ENCODE data around the gene RPS18. TPM values are rescaled to one million over a fixed set of nuclear protein-coding genes. Genes with fewer than 3 reads are reported as not detected.
"Not testable (repeated sequence)": the region's sequence is repeated elsewhere in the genome, so short reads cannot be mapped to it uniquely, and the experiment has no call there.

The RPS18 gene
- total RNA-seq, result 3,200 and 3,212 TPM in 2 replicates

DNA sequence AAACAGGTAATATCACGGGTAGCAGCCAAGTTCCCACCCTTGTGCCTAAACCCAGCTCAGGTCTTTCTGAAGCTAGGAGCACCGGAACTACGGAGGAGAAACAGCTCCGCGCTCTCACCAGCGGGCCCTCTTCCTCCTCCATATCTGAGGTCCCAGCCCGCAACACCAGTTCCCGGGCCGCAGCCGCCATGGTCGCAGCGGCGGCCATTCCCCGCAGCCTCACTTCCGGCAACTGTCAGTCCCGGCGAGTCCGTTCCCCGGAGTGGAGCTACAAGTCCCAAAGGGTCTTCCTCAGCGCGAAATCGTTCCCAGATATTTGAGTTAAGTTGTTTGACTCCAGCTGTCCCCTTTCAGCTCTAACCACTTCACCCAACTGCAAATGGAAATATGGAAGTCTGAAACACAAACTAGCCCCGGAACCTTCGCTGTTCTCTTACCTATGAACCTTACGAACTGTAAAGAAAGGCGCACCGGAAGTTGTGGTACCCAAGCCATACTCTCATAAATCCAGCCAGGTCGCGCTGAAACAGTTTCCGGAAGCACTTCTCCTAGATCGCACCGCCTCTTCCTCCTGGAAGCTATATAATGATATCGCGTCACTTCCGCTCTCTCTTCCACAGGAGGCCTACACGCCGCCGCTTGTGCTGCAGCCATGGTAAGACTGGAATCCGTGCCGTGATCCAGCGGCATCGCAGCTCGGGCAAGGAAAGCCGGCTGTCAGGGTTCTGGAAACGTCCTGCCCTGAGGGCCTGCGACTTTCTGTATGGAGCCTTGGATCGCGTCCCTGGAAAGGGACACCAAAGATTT lies at the start of gene RPS18, which contains the start of gene VPS52:
RPS18 (plus strand) TSS at position 608 of the 807 bp plus-strand sequence; CDS start at position 653, 45 bp downstream.
VPS52 (minus strand) TSS at position 409 of the 807 bp plus-strand sequence; CDS start at position 208, 201 bp downstream.
- Mint-ChIP-seq H3K4me3 (peak within 1 kb of the TSS; percentile 94), H3K27me3 (no peaks in the 10 kb centered on the region), H3K36me3 (ENCODE audit: low read depth) (peaks cover 80% of the 10 kb centered on the region), H3K9me3 (no peaks in the 10 kb centered on the region), H3K4me1 (peaks cover 54% of the 10 kb centered on the region), H3K27ac (peak within 1 kb of the TSS; percentile 98)
- intact Hi-C loops (cut with micrococcal nuclease), result loop anchor here (1.0 to 10.0 kb wide), 9 partner anchors 18 to 1409 kb away; partner anchors contain the start of genes CUTA, NEU1, PFDN6 and PHF1
- peak; percentile 97 for DNase-seq

- peaks cover 56% of the 10 kb centered on the region for H3K27me3 Mint-ChIP-seq
- H3K27ac Mint-ChIP-seq; DNase-seq; H3K4me1 Mint-ChIP-seq; H3K36me3 Mint-ChIP-seq (ENCODE audit: low read depth); H3K9me3 Mint-ChIP-seq; H3K4me3 Mint-ChIP-seq; intact Hi-C loops (cut with micrococcal nuclease): not testable (repeated sequence)
Measured at GRCh38 chr6:33226503-33227120, 45.3 kb upstream of the RPS18 start.

DNA sequence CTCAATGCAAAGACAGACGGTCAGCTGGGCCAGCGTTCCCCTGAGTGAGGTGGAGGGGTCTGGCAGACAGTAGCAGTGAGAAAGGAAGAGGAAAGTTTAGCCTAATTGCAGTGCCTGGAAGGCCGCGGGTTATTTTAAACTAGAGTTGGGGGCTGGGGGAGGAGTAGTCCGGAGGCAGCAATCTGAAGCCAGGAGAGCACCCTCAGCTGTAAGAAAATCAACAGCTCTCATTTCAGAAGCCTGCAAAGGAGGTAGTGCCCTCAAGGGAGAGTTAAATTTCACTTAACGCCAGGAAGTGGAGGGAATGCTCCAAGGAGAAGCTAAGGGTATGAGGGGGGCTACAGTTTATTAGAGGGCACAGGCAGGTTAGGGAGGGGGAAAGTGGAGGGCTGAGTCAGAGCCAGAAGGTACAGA lies 36.6 kb upstream of the RPS18 start:
- H3K36me3 Mint-ChIP-seq (ENCODE audit: low read depth), result no peaks in the 10 kb centered on the region
- H3K4me1 Mint-ChIP-seq, result no peaks in the 10 kb centered on the region
- H3K9me3 Mint-ChIP-seq, result no peaks in the 10 kb centered on the region
- H3K27me3 Mint-ChIP-seq, result peaks cover 36% of the 10 kb centered on the region
- DNase-seq, result no peak
- no peak overlapping the region for H3K27ac Mint-ChIP-seq
- intact Hi-C loops (cut with micrococcal nuclease), result no loop called here
- H3K4me3 Mint-ChIP-seq, result no peak overlapping the region

GRCh38 chr6:33236328-33236727 lies 35.5 kb upstream of the RPS18 start:
- H3K27ac Mint-ChIP-seq, result no peak overlapping the region
- H3K4me1 Mint-ChIP-seq, result no peaks in the 10 kb centered on the region
- H3K4me3 Mint-ChIP-seq, result no peak overlapping the region
- DNase-seq, result no peak
- intact Hi-C loops (cut with micrococcal nuclease), result no loop called here
- H3K9me3 Mint-ChIP-seq, result no peaks in the 10 kb centered on the region
- H3K36me3 Mint-ChIP-seq (ENCODE audit: low read depth), result no peaks in the 10 kb centered on the region
- peaks cover 33% of the 10 kb centered on the region for H3K27me3 Mint-ChIP-seq

DNA sequence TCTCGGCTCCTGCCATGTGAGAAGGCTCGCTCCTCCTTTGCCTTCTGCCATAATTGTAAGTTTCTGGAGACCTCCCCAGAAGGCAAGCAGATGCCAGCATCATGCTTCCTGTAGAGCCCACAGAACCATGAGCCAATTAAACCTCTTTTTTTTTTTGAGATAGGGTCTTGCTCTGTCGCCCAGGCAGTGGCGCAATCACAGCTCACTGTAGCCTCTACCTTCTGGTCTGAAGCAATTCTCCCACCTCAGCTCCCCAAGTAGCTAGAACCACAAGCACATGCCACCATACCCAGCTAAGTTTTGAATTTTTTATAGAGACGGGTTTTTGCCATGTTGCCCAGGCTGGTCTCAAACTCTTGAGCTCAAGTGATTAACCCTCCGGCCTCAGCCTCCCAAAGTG lies 35.0 kb upstream of the RPS18 start:
- DNase-seq, result no peak
- intact Hi-C loops (cut with micrococcal nuclease), result no loop called here
- Mint-ChIP-seq H3K4me1 (peaks cover 2% of the 10 kb centered on the region), H3K27ac (no peak overlapping the region), H3K27me3 (peaks cover 31% of the 10 kb centered on the region), H3K9me3 (no peaks in the 10 kb centered on the region), H3K36me3 (ENCODE audit: low read depth) (no peaks in the 10 kb centered on the region), H3K4me3 (no peak overlapping the region)

- intact Hi-C loops (cut with micrococcal nuclease), result no loop called here
- H3K4me1 Mint-ChIP-seq, result peaks cover 8% of the 10 kb centered on the region
Measured at GRCh38 chr6:33237741-33238140, 34.1 kb upstream of the RPS18 start.

DNA sequence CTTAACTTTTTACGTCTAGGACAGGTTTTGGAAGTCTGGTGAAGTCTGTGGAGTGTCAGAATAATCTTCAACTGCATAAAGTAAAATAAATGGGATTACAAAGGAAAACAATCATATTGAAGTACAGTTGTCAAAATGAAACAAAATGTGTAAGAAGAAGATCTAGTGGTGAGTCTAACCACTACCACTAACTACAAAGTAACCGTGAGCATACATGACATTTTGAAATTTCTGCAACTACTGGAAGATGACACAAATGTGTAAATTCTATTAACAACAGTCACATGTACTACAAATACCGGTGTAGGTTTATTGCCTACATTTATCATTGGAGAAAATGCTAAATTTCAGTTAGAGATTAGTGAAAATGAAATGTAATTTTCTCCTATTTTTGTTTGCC lies 29.9 kb upstream of the RPS18 start:
- peaks cover 8% of the 10 kb centered on the region for H3K4me1 Mint-ChIP-seq
- no peaks in the 10 kb centered on the region for H3K36me3 Mint-ChIP-seq (ENCODE audit: low read depth)
- intact Hi-C loops (cut with micrococcal nuclease), result no loop called here
- DNase-seq, result no peak
- H3K4me3 Mint-ChIP-seq, result peak overlapping the region; percentile 38
- peaks cover 21% of the 10 kb centered on the region for H3K27me3 Mint-ChIP-seq
- H3K27ac Mint-ChIP-seq, result peak overlapping the region; percentile 21
- H3K9me3 Mint-ChIP-seq, result no peaks in the 10 kb centered on the region

More at GRCh38 chr6:33237741-33238140, 34.1 kb upstream of the RPS18 start:
- no peak overlapping the region for H3K27ac Mint-ChIP-seq
- no peaks in the 10 kb centered on the region for H3K9me3 Mint-ChIP-seq
- H3K27me3 Mint-ChIP-seq, result peaks cover 31% of the 10 kb centered on the region
- DNase-seq, result no peak
- no peak overlapping the region for H3K4me3 Mint-ChIP-seq
- H3K36me3 Mint-ChIP-seq (ENCODE audit: low read depth), result no peaks in the 10 kb centered on the region

DNA sequence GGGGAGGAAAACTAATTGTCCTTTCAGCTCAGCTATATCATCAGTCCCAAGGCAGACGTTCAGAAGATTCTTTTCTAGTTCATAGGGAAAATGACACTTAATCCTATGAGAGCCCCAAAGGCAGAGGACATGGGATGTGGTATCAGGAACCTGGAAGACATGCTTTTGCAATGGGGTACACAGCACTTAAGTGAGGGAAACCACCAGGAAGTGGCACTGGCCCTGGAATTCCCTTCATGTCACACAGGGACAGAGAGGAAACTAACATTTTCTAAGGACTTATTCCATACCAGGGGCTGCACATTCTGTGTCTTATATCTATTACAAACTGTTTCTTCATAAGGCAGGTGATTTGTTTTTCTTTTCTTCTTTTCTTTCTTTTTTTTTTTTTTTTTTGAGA lies 28.4 kb upstream of the RPS18 start:
- Mint-ChIP-seq H3K27me3 (peaks cover 21% of the 10 kb centered on the region), H3K36me3 (ENCODE audit: low read depth) (no peaks in the 10 kb centered on the region), H3K4me1 (peaks cover 12% of the 10 kb centered on the region), H3K27ac (no peak overlapping the region), H3K9me3 (no peaks in the 10 kb centered on the region), H3K4me3 (no peak overlapping the region)
- DNase-seq, result no peak
- intact Hi-C loops (cut with micrococcal nuclease), result no loop called here

GRCh38 chr6:33247977-33248642 lies 23.8 kb upstream of the RPS18 start:
- Mint-ChIP-seq H3K9me3 (no peaks in the 10 kb centered on the region), H3K4me1 (peaks cover 34% of the 10 kb centered on the region), H3K27ac (peak overlapping the region; percentile 94), H3K36me3 (ENCODE audit: low read depth) (peaks cover 31% of the 10 kb centered on the region), H3K27me3 (peaks cover 10% of the 10 kb centered on the region), H3K4me3 (peak overlapping the region; percentile 91)
- intact Hi-C loops (cut with micrococcal nuclease), result loop anchor here (1.0 to 2.0 kb wide), 5 partner anchors 40 to 233 kb away; partner anchors contain the start of gene RING1
- peak; percentile 98 for DNase-seq

- H3K27ac Mint-ChIP-seq, result peak overlapping the region; percentile 94
- peak overlapping the region; percentile 91 for H3K4me3 Mint-ChIP-seq
- DNase-seq, result no peak
- intact Hi-C loops (cut with micrococcal nuclease), result loop anchor here (1.0 to 2.0 kb wide), 5 partner anchors 40 to 234 kb away; partner anchors contain the start of gene RING1
- no peaks in the 10 kb centered on the region for H3K9me3 Mint-ChIP-seq
- H3K36me3 Mint-ChIP-seq (ENCODE audit: low read depth), result peaks cover 31% of the 10 kb centered on the region
- peaks cover 34% of the 10 kb centered on the region for H3K4me1 Mint-ChIP-seq
- H3K27me3 Mint-ChIP-seq, result peaks cover 6% of the 10 kb centered on the region
Measured at GRCh38 chr6:33248643-33248931, 23.3 kb upstream of the RPS18 start.

DNA sequence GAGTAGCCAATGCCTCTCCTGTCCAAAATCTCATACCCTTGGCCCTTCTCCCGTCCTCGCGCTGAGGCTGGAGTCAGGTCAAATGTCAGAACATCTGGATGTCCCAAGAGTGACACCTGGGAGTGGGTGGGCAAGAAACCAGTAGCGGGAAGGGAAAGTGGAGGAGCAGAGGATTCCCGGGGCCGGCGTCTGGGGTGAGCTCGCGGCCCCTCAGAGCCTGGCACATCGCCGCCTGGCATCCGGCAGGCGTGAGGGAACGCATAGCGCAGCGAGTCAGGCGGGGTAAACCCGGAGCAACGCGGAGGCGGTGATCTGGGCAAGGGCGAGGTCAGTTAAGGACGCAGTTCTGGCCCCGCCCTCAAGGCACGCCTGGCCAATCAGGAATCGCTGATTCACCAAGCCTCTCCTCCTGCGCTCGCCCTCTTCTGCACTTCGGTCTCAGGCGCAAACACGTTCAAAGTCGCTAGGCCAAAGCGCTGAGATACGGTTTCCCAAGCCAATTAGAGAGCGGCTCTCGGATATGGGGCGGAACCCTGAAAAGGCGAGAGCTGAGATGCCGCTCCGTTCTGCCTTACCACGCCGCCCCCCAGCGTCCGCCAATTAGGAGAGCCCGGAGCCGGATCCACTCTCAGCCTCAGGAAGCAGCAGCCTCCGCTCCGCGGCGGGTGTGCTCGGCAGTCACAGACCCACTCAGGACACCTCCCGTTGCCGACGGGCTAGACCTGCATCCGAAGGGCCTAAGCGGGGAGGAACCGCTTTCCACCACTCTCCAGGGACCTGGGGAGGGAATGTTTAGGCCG lies 22.7 kb upstream of the RPS18 start:
- peaks cover 31% of the 10 kb centered on the region for H3K36me3 Mint-ChIP-seq (ENCODE audit: low read depth)
- peaks cover 4% of the 10 kb centered on the region for H3K27me3 Mint-ChIP-seq
- H3K4me1 Mint-ChIP-seq, result peaks cover 34% of the 10 kb centered on the region
- intact Hi-C loops (cut with micrococcal nuclease), result loop anchor here (1.0 to 2.0 kb wide), 10 partner anchors 22 to 234 kb away; partner anchors contain the start of genes B3GALT4, RING1, RXRB and SLC39A7
- peak overlapping the region; percentile 91 for H3K4me3 Mint-ChIP-seq
- no peaks in the 10 kb centered on the region for H3K9me3 Mint-ChIP-seq
- DNase-seq, result peak; percentile 98
- H3K27ac Mint-ChIP-seq, result peak overlapping the region; percentile 94

DNA sequence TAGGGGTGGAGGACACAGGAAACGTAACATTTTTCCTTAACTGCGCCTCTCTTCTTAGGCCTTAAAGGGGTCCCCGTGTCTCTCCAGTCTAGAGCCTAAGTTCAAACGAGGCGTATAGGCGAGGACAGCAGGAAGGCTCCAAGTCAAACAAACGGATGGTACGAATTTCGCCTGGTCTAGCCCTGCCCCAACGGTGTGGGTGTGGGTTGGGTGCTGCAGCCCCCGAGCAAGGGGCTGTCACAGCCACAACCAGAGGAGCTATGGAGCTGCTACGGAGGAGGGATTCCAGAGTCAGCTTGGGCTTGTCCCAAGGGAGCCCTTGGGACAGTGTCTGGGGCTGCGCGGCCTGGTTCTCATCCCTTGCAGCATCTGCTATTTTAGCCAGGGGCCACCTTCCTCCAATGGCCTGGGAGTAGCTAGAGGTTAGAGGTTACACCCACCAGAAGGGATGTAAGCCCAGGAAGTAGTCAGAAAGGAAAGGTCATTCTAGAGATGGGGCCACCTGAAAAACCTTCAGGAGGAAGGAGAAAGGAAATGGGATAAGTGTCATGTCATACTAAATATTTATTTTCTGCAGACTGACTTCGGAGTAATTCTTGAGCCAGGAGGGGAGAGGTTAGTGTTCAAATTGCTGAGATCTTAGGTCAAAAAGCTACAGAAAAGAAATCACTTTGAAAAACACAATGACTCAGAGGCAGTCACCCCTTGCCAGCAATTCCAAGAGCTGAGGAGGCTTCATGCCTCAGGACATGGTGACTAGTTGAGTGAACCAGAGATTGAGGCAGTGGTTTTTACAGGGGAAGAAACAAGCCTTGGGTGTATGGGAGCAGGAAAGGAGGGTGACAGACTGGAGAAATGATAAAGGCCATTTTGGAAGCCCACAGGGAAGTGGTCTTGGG lies 21.9 kb upstream of the RPS18 start:
- H3K9me3 Mint-ChIP-seq, result no peaks in the 10 kb centered on the region
- no peak for DNase-seq

More for the DNA sequence above, 21.9 kb upstream of the RPS18 start:
- peaks cover 4% of the 10 kb centered on the region for H3K27me3 Mint-ChIP-seq
- H3K36me3 Mint-ChIP-seq (ENCODE audit: low read depth), result peaks cover 31% of the 10 kb centered on the region
- peak overlapping the region; percentile 94 for H3K27ac Mint-ChIP-seq
- H3K4me3 Mint-ChIP-seq, result peak overlapping the region; percentile 91
- peaks cover 34% of the 10 kb centered on the region for H3K4me1 Mint-ChIP-seq
- intact Hi-C loops (cut with micrococcal nuclease), result loop anchor here (1.0 to 2.0 kb wide), 6 partner anchors 21 to 235 kb away; partner anchors contain the start of genes B3GALT4, RXRB, SLC39A7 and VPS52

All from activated CD4-positive, alpha-beta T cell treated with anti-CD3 and anti-CD28 coated beads, Interleukin-2, amount 10 ng/mL, durations not matched to agents 24 days and 14 days (primary cell).